GM19372 (cell line): ENCODE measurements around the gene ANKK1.

ENCODE experiments used
- ATAC-seq: cut with Tn5 transposase; IDR thresholded peaks from one replicate; pipeline ENCODE4 v1.9.1; 2021; ENCODE audit warnings: mild to moderate bottlenecking, low read depth, moderate library complexity; ENCODE audit not compliant: unreplicated experiment

The ANKK1 gene

GRCh38 chr11:113387605-113388211 lies at the start of gene ANKK1:
Gene ANKK1 (plus strand): TSS chr11:113387779. CDS start chr11:113387885, 106 bp downstream.
- no peak for ATAC-seq

GRCh38 chr11:113338730-113339129 lies 48.8 kb upstream of the ANKK1 start:
- no peak for ATAC-seq

GRCh38 chr11:113339929-113340589 lies 47.5 kb upstream of the ANKK1 start:
- no peak for ATAC-seq

GRCh38 chr11:113341388-113342165 lies 46.0 kb upstream of the ANKK1 start:
- ATAC-seq, result no peak

GRCh38 chr11:113345978-113346377 lies 41.6 kb upstream of the ANKK1 start:
- no peak for ATAC-seq

- ATAC-seq, result no peak
Measured at GRCh38 chr11:113349528-113349927, 38.1 kb upstream of the ANKK1 start.

- no peak for ATAC-seq
Measured at GRCh38 chr11:113350336-113351067, 37.1 kb upstream of the ANKK1 start.

- no peak for ATAC-seq
Measured at GRCh38 chr11:113351068-113351450, 36.5 kb upstream of the ANKK1 start.

- no peak for ATAC-seq
Measured at GRCh38 chr11:113351480-113351879, 36.1 kb upstream of the ANKK1 start.

- ATAC-seq, result no peak
Measured at GRCh38 chr11:113356203-113356602, 31.4 kb upstream of the ANKK1 start.

GRCh38 chr11:113363406-113363805 lies 24.2 kb upstream of the ANKK1 start:
- no peak for ATAC-seq

- ATAC-seq, result no peak
Measured at GRCh38 chr11:113363996-113364641, 23.5 kb upstream of the ANKK1 start.

- ATAC-seq, result no peak
Measured at GRCh38 chr11:113365895-113366294, 21.7 kb upstream of the ANKK1 start.

GRCh38 chr11:113369411-113369810 lies 18.2 kb upstream of the ANKK1 start:
- ATAC-seq, result no peak

GRCh38 chr11:113370634-113371033 lies 16.9 kb upstream of the ANKK1 start:
- ATAC-seq, result no peak

- ATAC-seq, result no peak
Measured at GRCh38 chr11:113372309-113372708, 15.3 kb upstream of the ANKK1 start.

- no peak for ATAC-seq
Measured at GRCh38 chr11:113373306-113373705, 14.3 kb upstream of the ANKK1 start.

- no peak for ATAC-seq
Measured at GRCh38 chr11:113373981-113374560, 13.5 kb upstream of the ANKK1 start.

- ATAC-seq, result no peak
Measured at GRCh38 chr11:113375402-113375801, 12.2 kb upstream of the ANKK1 start.

- ATAC-seq, result no peak
Measured at GRCh38 chr11:113376156-113376555, 11.4 kb upstream of the ANKK1 start.
